Measurements from ENCODE around the gene ACTL8. TPM values are rescaled to one million over a fixed set of nuclear protein-coding genes. Genes with fewer than 3 reads are reported as not detected.
A peak's percentile ranks its signal among the peaks of the same experiment; 100 is the strongest.

The ACTL8 gene
- total RNA-seq, 4 donors from 2014 or later: 0.18 to 0.50 (median 0.19) TPM; not detected in 1

DNA sequence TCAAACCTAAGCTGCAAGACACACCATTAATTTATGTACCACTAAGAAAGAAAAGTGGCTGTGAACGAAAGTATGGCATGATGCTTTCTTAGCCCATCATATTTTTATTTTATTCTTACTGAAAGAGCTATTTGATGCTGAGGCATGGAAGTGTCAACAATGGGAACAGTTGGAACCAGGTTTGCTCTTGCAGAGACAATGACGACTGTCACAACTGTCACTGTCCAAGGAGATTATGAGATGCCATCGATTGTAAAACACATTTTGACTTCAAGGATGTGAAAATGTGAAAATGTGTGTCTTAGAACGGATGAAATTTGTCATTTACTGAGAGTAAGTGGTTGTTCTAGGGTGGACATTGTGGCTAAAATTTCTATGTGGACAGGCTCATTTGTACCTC lies 2.8 kb upstream of the ACTL8 start:
- Histone ChIP-seq H3K4me3 (no peak overlapping the region), H3K27ac (no peak overlapping the region), H3K4me1 (no peaks in the 10 kb centered on the region), H3K27me3 (peaks cover 0 to 6% (median 0%) of the 10 kb centered on the region in 4 donors), H3K9me3 (peaks cover 0 to 27% (median 21%) of the 10 kb centered on the region in 3 donors), H3K36me3 (no peaks in the 10 kb centered on the region)
- TF ChIP-seq, protein P1, sequence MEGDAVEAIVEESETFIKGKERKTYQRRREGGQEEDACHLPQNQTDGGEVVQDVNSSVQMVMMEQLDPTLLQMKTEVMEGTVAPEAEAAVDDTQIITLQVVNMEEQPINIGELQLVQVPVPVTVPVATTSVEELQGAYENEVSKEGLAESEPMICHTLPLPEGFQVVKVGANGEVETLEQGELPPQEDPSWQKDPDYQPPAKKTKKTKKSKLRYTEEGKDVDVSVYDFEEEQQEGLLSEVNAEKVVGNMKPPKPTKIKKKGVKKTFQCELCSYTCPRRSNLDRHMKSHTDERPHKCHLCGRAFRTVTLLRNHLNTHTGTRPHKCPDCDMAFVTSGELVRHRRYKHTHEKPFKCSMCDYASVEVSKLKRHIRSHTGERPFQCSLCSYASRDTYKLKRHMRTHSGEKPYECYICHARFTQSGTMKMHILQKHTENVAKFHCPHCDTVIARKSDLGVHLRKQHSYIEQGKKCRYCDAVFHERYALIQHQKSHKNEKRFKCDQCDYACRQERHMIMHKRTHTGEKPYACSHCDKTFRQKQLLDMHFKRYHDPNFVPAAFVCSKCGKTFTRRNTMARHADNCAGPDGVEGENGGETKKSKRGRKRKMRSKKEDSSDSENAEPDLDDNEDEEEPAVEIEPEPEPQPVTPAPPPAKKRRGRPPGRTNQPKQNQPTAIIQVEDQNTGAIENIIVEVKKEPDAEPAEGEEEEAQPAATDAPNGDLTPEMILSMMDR (IDR thresholded peaks at IDR 0.05): no peak
- no peak for TF ChIP-seq POLR2A (IDR thresholded peaks at IDR 0.05)
- intact Hi-C loops (cut with DNase I): no loop called here
- no peak for DNase-seq
- 50 to 57% methylated on average over 4 of the region's 4 CpGs for whole genome bisulfite sequencing, 2 donors

DNA sequence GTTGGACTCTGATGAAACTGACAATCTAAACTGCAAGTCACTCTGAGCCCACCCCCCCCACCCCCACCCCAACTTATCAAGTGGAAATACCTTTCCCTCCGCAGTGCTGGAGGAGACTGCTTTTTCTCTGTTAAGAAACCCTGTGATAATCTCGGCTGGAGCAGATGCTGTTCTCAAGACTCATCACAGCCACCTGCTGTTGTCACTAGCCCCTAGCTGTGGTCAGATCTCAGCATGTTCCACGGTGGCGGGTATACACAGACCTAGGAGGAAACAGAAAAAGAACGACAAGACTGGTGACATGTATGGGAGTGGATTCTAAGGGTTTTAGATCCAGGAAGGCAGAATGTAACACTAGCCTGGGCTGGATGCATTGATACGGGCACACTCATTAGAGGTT lies 2.3 kb downstream of the ACTL8 start:
- no peaks in the 10 kb centered on the region for H3K4me1 ChIP-seq
- TF ChIP-seq POLR2A (IDR thresholded peaks at IDR 0.05): no peak
- TF ChIP-seq, protein P1 (IDR thresholded peaks at IDR 0.05): no peak
- no peak overlapping the region for H3K27ac ChIP-seq
- H3K4me3 ChIP-seq: no peak overlapping the region
- no peaks in the 10 kb centered on the region for H3K36me3 ChIP-seq
- no peaks in the 10 kb centered on the region for H3K27me3 ChIP-seq
- WGBS, 2 donors: 77 to 79% methylated on average over 6 of the region's 6 CpGs
- H3K9me3 ChIP-seq: peaks cover 0 to 59% (median 34%) of the 10 kb centered on the region in 3 donors
- intact Hi-C loops (cut with DNase I): no loop called here
- DNase-seq: no peak

DNA sequence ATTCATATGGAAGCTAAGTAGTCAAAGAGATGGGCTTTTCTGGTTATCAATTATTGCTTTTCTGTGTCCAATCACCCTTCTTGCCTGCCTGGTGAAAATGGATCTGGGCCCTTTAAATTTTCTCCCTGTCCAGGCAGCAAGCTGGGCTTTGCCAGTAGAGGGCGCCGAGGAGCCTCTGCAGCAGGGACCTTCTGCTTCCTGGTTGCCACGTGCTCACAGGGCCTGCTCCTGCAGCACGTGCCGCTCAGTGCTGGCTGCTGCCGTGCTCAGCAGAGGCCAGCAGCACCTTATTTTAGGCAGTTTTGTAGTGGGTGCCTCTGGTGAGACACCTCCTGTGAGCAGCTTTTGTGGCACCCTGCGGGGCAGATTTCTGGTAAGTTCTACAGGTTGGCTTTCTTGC lies 4.0 kb downstream of the ACTL8 start:
- intact Hi-C loops (cut with DNase I): no loop called here
- Histone ChIP-seq H3K4me1 (no peaks in the 10 kb centered on the region), H3K9me3 (peaks cover 0 to 55% (median 34%) of the 10 kb centered on the region in 3 donors), H3K36me3 (no peaks in the 10 kb centered on the region), H3K4me3 (no peak overlapping the region), H3K27me3 (peaks cover 0 to 14% (median 0%) of the 10 kb centered on the region in 4 donors), H3K27ac (no peak overlapping the region)
- WGBS, 2 donors: 40 to 53% methylated on average over 2 to 6 of the region's 7 CpGs
- TF ChIP-seq, protein P1 (IDR thresholded peaks at IDR 0.05): peak in 1 of 6 experiments; percentile 36
- TF ChIP-seq POLR2A (IDR thresholded peaks at IDR 0.05): no peak
- no peak for DNase-seq

DNA sequence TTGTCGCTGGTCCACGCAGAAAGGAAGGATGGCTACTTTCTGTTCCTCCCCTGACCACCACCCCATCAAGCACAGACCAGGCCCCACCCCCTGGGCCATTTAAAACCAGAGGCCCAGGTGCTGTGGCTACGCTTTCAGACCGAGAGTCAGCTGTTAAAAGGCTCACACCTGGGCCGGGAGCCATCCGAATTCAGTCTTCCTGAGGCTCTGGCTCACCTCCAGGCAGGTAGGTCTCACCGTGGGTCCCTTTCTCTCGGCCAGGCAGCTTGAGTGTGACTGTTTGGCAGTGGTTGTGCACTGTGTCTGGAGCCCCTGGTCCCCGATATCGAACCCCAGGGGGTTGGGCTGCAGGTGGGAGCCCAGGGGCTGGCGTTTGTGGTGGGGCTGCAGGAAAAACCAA lies 7.2 kb downstream of the ACTL8 start:
- intact Hi-C loops (cut with DNase I): no loop called here
- TF ChIP-seq, protein P1 (IDR thresholded peaks at IDR 0.05): no peak
- no peak for TF ChIP-seq POLR2A (IDR thresholded peaks at IDR 0.05)
- Histone ChIP-seq H3K4me3 (no peak overlapping the region), H3K27ac (no peak overlapping the region), H3K9me3 (peaks cover 0 to 32% (median 14%) of the 10 kb centered on the region in 3 donors), H3K36me3 (no peaks in the 10 kb centered on the region), H3K4me1 (no peaks in the 10 kb centered on the region), H3K27me3 (peaks cover 0 to 43% (median 0%) of the 10 kb centered on the region in 4 donors)
- no peak for DNase-seq
- 58% methylated on average over 5 of the region's 11 CpGs; no CpG with 5 or more reads in 1 of the 2 donors for WGBS, 2 donors

DNA sequence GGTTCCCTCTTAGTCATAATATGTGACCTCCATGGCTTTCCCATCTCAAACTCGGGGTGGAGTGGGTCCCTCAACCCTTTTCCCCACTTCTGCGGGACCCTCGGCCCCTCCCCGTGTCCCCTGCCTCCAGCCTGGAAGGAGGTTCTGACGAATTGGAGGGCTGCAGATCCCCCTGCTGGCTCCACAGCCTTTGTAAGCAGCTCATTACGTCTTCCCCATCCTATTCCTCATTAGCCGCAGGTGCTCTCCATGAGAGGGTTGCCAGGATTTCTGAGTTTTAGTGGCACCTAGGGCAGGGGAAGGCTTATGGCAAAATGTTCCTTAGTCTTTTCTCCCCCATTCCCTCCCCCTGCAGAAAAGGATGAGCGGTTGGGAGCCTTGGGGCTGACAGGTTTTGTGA lies 8.3 kb downstream of the ACTL8 start:
- no peak for TF ChIP-seq POLR2A (IDR thresholded peaks at IDR 0.05)
- TF ChIP-seq, protein P1 (IDR thresholded peaks at IDR 0.05): no peak
- DNase-seq: no peak
- Histone ChIP-seq H3K27me3 (peaks cover 0 to 44% (median 0%) of the 10 kb centered on the region in 4 donors), H3K9me3 (peaks cover 0 to 22% (median 13%) of the 10 kb centered on the region in 3 donors), H3K27ac (no peak overlapping the region), H3K36me3 (no peaks in the 10 kb centered on the region), H3K4me3 (no peak overlapping the region), H3K4me1 (peaks cover 0 to 9% (median 0%) of the 10 kb centered on the region in 3 donors)
- 28 to 47% methylated on average over 7 of the region's 8 CpGs for WGBS, 2 donors
- intact Hi-C loops (cut with DNase I): no loop called here

All from esophagus squamous epithelium (tissue), 5 donors.